CD14-positive monocyte (primary cell): ENCODE results near the gene CACNB4. TPM values are rescaled to one million over a fixed set of nuclear protein-coding genes. Genes with fewer than 3 reads are reported as not detected.

Source experiments
- DNase-seq, 3 donors: peaks; one replicate each; pipeline ENCODE4 v3.0.0-alpha.2; 2011 to 2022
- H2AFZ ChIP-seq: 2 replicates; pipeline ENCODE4 v1.6.0; 2012; ENCODE audit warnings: mild to moderate bottlenecking, low read depth, low read length, inconsistent platforms; ENCODE audit not compliant: insufficient read depth, poor library complexity, severe bottlenecking
- H3K27ac ChIP-seq, 2 donors: 1 replicate in 1 of 2; 2 replicates in 1 of 2; pipeline ENCODE4 v1.5.1; 2012 to 2013; ENCODE audit warnings: low read length in 2 of 2, control low read depth in 1 of 2, inconsistent platforms in 1 of 2, low read depth in 1 of 2, mild to moderate bottlenecking in 1 of 2
- H3K27me3 ChIP-seq, 2 donors: one replicate each; pipeline versions ENCODE4 v1.6.0 to v1.6.1; 2011 to 2013; ENCODE audit warnings: low read length in 2 of 2; ENCODE audit not compliant: control insufficient read depth in 2 of 2, insufficient read depth in 2 of 2
- H3K36me3 ChIP-seq, 2 donors: replicated peaks in 1 of 2; 1 replicate in 1 of 2; 2 replicates in 1 of 2; pipeline versions ENCODE4 v1.5.1 to v1.6.1; 2012 to 2013; ENCODE audit warnings: low read length in 2 of 2, control low read depth in 1 of 2, inconsistent platforms in 1 of 2, mild to moderate bottlenecking in 1 of 2; ENCODE audit not compliant: insufficient read depth in 2 of 2, control insufficient read depth in 1 of 2
- H3K4me1 ChIP-seq, 2 donors: 1 replicate in 1 of 2; 2 replicates in 1 of 2; pipeline versions ENCODE4 v1.5.1 to v1.6.1; 2012 to 2013; ENCODE audit warnings: low read length in 2 of 2, control low read depth in 1 of 2, inconsistent platforms in 1 of 2, mild to moderate bottlenecking in 1 of 2, moderate library complexity in 1 of 2; ENCODE audit not compliant: insufficient read depth in 2 of 2, control insufficient read depth in 1 of 2
- H3K4me2 ChIP-seq: replicated peaks from 2 replicates; pipeline ENCODE3; 2012; ENCODE audit warnings: low read length, moderate library complexity, mild to moderate bottlenecking; ENCODE audit not compliant: poor library complexity, severe bottlenecking; ENCODE audit errors: extremely low read depth
- H3K4me3 ChIP-seq, 3 experiments: fragments of 200-600 bp in 1 of 3; sonication (generic) in 1 of 3; replicated peaks in 1 of 3; 1 replicate in 2 of 3; 2 replicates in 1 of 3; pipeline ENCODE4 v1.5.1; 2011 to 2013; ENCODE audit warnings: low read length in 3 of 3, mild to moderate bottlenecking in 3 of 3, control low read depth in 2 of 3, low read depth in 2 of 3, inconsistent platforms in 1 of 3, moderate library complexity in 1 of 3
- H3K79me2 ChIP-seq: 2 replicates; pipeline ENCODE4 v1.6.0; 2012; ENCODE audit warnings: mild to moderate bottlenecking, control low read depth, inconsistent platforms, low read length, moderate library complexity; ENCODE audit not compliant: insufficient read depth
- H3K9ac ChIP-seq: 2 replicates; pipeline ENCODE4 v1.6.0; 2017; ENCODE audit warnings: low read length, mild to moderate bottlenecking; ENCODE audit not compliant: insufficient read depth, poor library complexity, severe bottlenecking
- H3K9me3 ChIP-seq, 2 donors: replicated peaks in 1 of 2; 1 replicate in 1 of 2; 2 replicates in 1 of 2; pipeline versions ENCODE4 v1.5.1 to v1.6.1; 2012 to 2013; ENCODE audit warnings: low read length in 2 of 2, control low read depth in 1 of 2; ENCODE audit not compliant: control insufficient read depth in 1 of 2, insufficient read depth in 1 of 2
- H4K20me1 ChIP-seq: 2 replicates; pipeline ENCODE4 v1.6.0; 2012; ENCODE audit warnings: mild to moderate bottlenecking, low read length, control low read depth, moderate library complexity; ENCODE audit not compliant: insufficient read depth
- H3K27ac Mint-ChIP-seq, 7 donors: one replicate each; pipeline ENCODE4 v1.8.0; 2020; ENCODE audit warnings: mild to moderate bottlenecking in 7 of 7, mixed read lengths in 7 of 7, moderate library complexity in 6 of 7, inconsistent platforms in 2 of 7
- H3K27me3 Mint-ChIP-seq, 3 donors: one replicate each; pipeline ENCODE4 v1.8.0; 2021 to 2022; ENCODE audit warnings: low read depth in 3 of 3, mild to moderate bottlenecking in 3 of 3, mixed read lengths in 3 of 3, moderate library complexity in 3 of 3, inconsistent platforms in 1 of 3
- H3K36me3 Mint-ChIP-seq, 2 donors: one replicate each; pipeline ENCODE4 v1.8.0; 2020; ENCODE audit warnings: mixed read lengths in 2 of 2, inconsistent platforms in 1 of 2, mild to moderate bottlenecking in 1 of 2
- H3K4me1 Mint-ChIP-seq: one replicate; pipeline ENCODE4 v1.8.0; 2020; ENCODE audit warnings: mild to moderate bottlenecking, mixed read lengths
- H3K4me3 Mint-ChIP-seq, 2 donors: one replicate each; pipeline ENCODE4 v1.8.0; 2020; ENCODE audit warnings: mild to moderate bottlenecking in 2 of 2, mixed read lengths in 2 of 2, moderate library complexity in 1 of 2
- H3K9me3 Mint-ChIP-seq, 7 donors: one replicate each; pipeline ENCODE4 v1.8.0; 2020 to 2022; ENCODE audit warnings: mixed read lengths in 7 of 7, mild to moderate bottlenecking in 6 of 7, moderate library complexity in 6 of 7, inconsistent platforms in 2 of 7
- CTCF ChIP-seq: fragments of 200-600 bp; IDR thresholded peaks from one replicate; pipeline ENCODE4 v1.8.0; 2022; ENCODE audit warnings: antibody characterized with exemption, mild to moderate bottlenecking
- WGBS: methylation state at CpG from one replicate; pipeline ENCODE4 v1.1.5; 2013; ENCODE audit warnings: missing lambda C conversion rate; ENCODE audit not compliant: insufficient coverage; 5-methylcytosine and 5-hydroxymethylcytosine counted together
- intact Hi-C, 2 donors: fragments of 100-400 bp; cut with micrococcal nuclease; formaldehyde crosslinking; loops; one replicate each; pipeline versions ENCODE4 v1.15.0 to v1.15.1; 2023
- polyA plus RNA-seq, 3 donors: library from polyadenylated mRNA; depleted of rRNA in 1 of 3; unstranded in 2 of 3; stranded (reverse) in 1 of 3; fragments of 300-500 nt in 2 of 3; fragments of >200 nt in 1 of 3; fragmentation: Illumina TruSeq in 2 of 3; gene quantifications; 1 replicate in 2 of 3; 2 replicates in 1 of 3; pipeline ENCODE4 v1.2.3, GENCODE V29; 2012 to 2021

Gene CACNB4
- polyA plus RNA-seq, 3 donors: 0.44 to 1.9 (median 1.1) TPM

GRCh38 chr2:152083202-152083875 is 15.5 kb downstream of the CACNB4 start:
- peaks cover 5% of the 10 kb centered on the region in 2 donors for H3K36me3 Mint-ChIP-seq
- Histone ChIP-seq H3K4me3 (no peak overlapping the region), H3K9ac (no peak overlapping the region), H2AFZ (no peak overlapping the region), H3K27me3 (no peaks in the 10 kb centered on the region), H3K27ac (no peak overlapping the region), H3K9me3 (no peaks in the 10 kb centered on the region), H3K79me2 (no peaks in the 10 kb centered on the region), H3K4me2 (no peak overlapping the region), H4K20me1 (no peaks in the 10 kb centered on the region), H3K4me1 (peaks cover 0 to 9% of the 10 kb centered on the region in 2 donors), H3K36me3 (no peaks in the 10 kb centered on the region)
- intact Hi-C loops: no loop called here
- DNase-seq: no peak
- 83% methylated on average over 5 of the region's 6 CpGs for WGBS
- H3K27me3 Mint-ChIP-seq: no peaks in the 10 kb centered on the region
- H3K4me3 Mint-ChIP-seq: no peak overlapping the region
- H3K27ac Mint-ChIP-seq: no peak overlapping the region
- H3K4me1 Mint-ChIP-seq: peaks cover 10% of the 10 kb centered on the region
- H3K9me3 Mint-ChIP-seq: peaks cover 0 to 2% (median 0%) of the 10 kb centered on the region in 7 donors
- no peak for TF ChIP-seq CTCF

DNA sequence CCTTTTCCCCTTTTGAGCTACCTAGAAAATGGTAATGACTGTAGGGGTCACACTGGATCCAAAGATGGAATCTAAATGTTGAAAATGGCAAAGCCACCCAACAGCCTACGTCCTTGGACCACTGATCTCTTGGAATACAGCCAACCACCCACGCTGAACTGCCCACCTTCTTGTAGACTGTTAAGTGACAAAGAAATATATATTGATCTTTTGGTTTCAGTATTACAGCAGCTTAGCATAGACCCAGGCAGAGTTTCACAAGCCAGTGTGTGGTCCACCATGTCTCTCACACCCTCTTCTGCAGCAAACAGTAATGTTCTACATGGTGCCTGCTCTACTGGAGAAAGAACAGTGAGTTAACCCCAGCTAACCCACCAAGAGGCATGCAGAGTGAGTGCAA is 20.2 kb downstream of the CACNB4 start:
- H3K27me3 ChIP-seq: no peaks in the 10 kb centered on the region
- peaks cover 0 to 2% (median 0%) of the 10 kb centered on the region in 3 donors for H3K27me3 Mint-ChIP-seq
- H3K36me3 ChIP-seq: no peaks in the 10 kb centered on the region
- H3K36me3 Mint-ChIP-seq: peaks cover 5 to 9% of the 10 kb centered on the region in 2 donors
- WGBS: no CpG with 5 or more reads among the region's 2 CpGs
- H3K79me2 ChIP-seq: no peaks in the 10 kb centered on the region
- peaks cover 0 to 2% (median 0%) of the 10 kb centered on the region in 7 donors for H3K9me3 Mint-ChIP-seq
- TF ChIP-seq CTCF: no peak
- no peaks in the 10 kb centered on the region for H3K4me1 ChIP-seq
- H3K4me3 Mint-ChIP-seq: no peak overlapping the region
- H3K4me3 ChIP-seq: no peak overlapping the region
- no peaks in the 10 kb centered on the region for H3K4me1 Mint-ChIP-seq
- H3K4me2 ChIP-seq: no peak overlapping the region
- DNase-seq: no peak
- H3K9me3 ChIP-seq: no peaks in the 10 kb centered on the region
- intact Hi-C loops: no loop called here
- no peak overlapping the region for H3K27ac Mint-ChIP-seq
- no peak overlapping the region for H3K27ac ChIP-seq
- H2AFZ ChIP-seq: no peak overlapping the region
- no peaks in the 10 kb centered on the region for H4K20me1 ChIP-seq
- H3K9ac ChIP-seq: no peak overlapping the region
